Cardiac fibroblast (primary cell): Measurements from ENCODE around the gene ANKRD55.
"Not testable (repeated sequence)": the region's sequence is repeated elsewhere in the genome, so short reads cannot be mapped to it uniquely, and the experiment has no call there.

Source experiments
- DNase-seq, 2 donors: peaks; one replicate each; pipeline versions ENCODE4 v3.0.0 to v3.0.0-alpha.2; 2010; ENCODE audit warnings: low read depth in 2 of 2
- H3K4me3 ChIP-seq, 2 donors: replicated peaks in 1 of 2; 1 replicate in 1 of 2; 2 replicates in 1 of 2; pipeline ENCODE4 v1.5.1; 2011; ENCODE audit warnings: low read depth in 2 of 2, low read length in 2 of 2, mild to moderate bottlenecking in 2 of 2, moderate library complexity in 1 of 2
- CTCF ChIP-seq: IDR thresholded peaks from one replicate; pipeline ENCODE4 v1.5.1; 2011; ENCODE audit warnings: low read depth, mild to moderate bottlenecking, low read length, inconsistent platforms

The ANKRD55 gene

GRCh38 chr5:56088967-56089829, 143.9 kb downstream of the ANKRD55 start:
- DNase-seq, result peak; percentile 61 to 71
- TF ChIP-seq CTCF, result no peak
- H3K4me3 ChIP-seq, result no peak overlapping the region

GRCh38 chr5:56088431-56088949, 144.6 kb downstream of the ANKRD55 start:
- DNase-seq, result peak in 1 of 2 donors; percentile 62
- H3K4me3 ChIP-seq, result no peak overlapping the region
- TF ChIP-seq CTCF, result no peak

DNA sequence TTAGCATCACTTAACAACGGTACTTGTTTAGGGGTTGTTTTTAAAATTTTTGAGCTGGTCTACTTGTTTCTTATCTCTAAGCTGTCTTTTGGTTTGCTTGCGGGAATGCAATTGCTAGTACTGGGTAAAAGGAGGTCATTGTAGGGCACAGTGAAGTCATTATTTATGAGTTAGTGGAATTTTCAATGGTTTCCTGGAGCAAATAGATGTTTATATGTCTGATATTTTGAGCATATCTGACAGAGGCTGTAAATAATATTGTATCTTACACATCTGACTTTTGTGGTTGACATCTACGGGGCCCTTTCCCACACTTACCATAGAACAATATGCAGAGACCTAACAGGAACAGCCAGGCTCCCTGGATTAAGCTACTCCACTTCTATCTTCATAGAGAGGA, 147.9 kb downstream of the ANKRD55 start:
- no peak overlapping the region for H3K4me3 ChIP-seq
- no peak for TF ChIP-seq CTCF
- peak in 1 of 2 donors; percentile 80 for DNase-seq

DNA sequence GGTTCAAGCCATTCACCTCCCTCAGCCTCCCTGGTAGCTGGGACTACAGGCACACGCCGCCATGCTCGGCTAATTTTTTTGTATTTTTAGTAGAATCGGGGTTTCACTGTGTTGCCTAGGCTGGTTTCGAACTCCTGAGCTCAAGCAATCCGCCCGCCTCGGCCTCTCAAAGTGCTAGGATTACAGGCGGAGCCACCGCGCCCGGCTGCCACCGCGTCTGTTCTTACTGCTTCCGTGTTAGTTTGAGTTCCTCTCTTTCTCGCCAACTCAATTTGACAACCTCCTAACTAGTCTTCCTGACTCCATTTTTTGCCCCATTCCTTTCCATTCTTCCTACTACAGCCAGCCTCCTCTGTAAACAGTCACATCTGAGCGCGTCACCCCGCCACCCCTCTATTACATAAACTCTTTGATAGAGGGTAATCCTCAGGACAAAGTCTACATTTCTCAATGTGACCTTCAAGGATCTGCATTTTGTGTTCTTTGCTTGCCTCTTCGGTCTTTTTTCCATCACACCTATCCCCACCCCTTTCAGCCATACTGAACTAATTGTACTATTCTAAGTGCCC, 149.8 kb downstream of the ANKRD55 start:
- no peak overlapping the region for H3K4me3 ChIP-seq
- TF ChIP-seq CTCF, result no peak
- DNase-seq, result no peak

DNA sequence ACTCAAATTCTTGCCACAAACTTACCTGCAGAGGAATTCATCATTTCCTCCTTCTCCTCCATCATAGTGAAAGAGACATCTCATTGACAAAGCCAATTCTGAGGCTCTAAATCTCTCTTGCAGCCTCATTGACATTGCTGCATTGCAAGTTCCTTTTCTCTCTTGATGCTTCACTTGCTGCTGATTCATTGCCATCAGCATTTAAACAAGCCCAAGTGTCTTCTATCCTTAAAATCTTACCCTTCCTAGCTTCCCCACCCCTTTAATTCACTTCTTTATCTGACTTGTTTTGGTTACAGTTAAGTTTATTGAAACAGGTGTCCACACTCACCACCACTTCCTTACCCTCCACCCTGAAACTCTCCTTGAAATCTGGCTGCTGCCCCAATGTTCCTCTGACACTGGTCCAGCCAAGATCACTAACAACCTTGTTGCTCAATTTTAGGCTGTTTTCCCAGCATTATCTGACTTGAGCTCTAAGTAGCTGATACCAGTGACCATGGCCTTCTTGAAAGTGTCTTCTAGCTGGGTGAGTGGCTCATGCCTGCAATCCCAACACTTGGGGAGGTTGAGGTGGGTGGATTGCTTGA, 152.0 kb downstream of the ANKRD55 start:
- peak; percentile 22 to 70 for DNase-seq

GRCh38 chr5:56080375-56081052, 152.6 kb downstream of the ANKRD55 start:
- TF ChIP-seq CTCF, result no peak
- no peak for DNase-seq
- H3K4me3 ChIP-seq, result no peak overlapping the region

More for the DNA sequence above, 152.0 kb downstream of the ANKRD55 start:
- not testable (repeated sequence) for H3K4me3 ChIP-seq

DNA sequence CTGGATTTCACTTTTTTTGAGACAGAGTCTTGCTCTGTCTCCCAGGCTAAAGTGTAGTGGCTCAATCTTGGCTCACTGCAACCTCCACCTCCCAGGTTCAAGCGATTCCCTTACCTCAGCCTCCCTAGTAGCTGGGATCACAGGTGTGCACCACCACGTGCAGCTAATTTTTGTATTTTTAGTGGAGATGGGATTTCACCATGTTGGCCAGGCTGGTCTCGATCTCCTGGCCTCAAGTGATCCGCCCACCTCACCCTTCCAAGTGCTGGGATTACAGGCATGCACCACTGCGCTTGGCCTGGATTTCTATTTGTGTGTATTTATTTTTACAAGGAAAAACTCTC, 154.0 kb downstream of the ANKRD55 start:
- H3K4me3 ChIP-seq, DNase-seq: not testable (repeated sequence)
